Measurements from ENCODE around the gene P2RY4.

- TF ChIP-seq, protein P1, sequence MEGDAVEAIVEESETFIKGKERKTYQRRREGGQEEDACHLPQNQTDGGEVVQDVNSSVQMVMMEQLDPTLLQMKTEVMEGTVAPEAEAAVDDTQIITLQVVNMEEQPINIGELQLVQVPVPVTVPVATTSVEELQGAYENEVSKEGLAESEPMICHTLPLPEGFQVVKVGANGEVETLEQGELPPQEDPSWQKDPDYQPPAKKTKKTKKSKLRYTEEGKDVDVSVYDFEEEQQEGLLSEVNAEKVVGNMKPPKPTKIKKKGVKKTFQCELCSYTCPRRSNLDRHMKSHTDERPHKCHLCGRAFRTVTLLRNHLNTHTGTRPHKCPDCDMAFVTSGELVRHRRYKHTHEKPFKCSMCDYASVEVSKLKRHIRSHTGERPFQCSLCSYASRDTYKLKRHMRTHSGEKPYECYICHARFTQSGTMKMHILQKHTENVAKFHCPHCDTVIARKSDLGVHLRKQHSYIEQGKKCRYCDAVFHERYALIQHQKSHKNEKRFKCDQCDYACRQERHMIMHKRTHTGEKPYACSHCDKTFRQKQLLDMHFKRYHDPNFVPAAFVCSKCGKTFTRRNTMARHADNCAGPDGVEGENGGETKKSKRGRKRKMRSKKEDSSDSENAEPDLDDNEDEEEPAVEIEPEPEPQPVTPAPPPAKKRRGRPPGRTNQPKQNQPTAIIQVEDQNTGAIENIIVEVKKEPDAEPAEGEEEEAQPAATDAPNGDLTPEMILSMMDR (conservative IDR thresholded peaks at IDR 0.05; ENCODE audit: low read length): no peak
- TF ChIP-seq EZH2phosphoT487 (IDR thresholded peaks at IDR 0.05; ENCODE audit: borderline replicate concordance): no peak
Measured at GRCh38 chrX:70252491-70252890, 7.5 kb downstream of the P2RY4 start.

Measured in Loucy (cell line).